Mesothelial cell of epicardium (in vitro differentiated cells): ENCODE data around the gene DMD. TPM values are rescaled to one million over a fixed set of nuclear protein-coding genes. Genes with fewer than 3 reads are reported as not detected.

Source experiments
- DNase-seq, 2 experiments: peaks; one replicate each; pipeline ENCODE4 v3.0.0; 2021; ENCODE audit warnings: low spot score in 2 of 2; ENCODE audit not compliant: unreplicated experiment in 2 of 2
- H3K27ac Mint-ChIP-seq: 2 replicates; pipeline ENCODE4 v1.8.0; 2021; ENCODE audit warnings: mixed read lengths
- H3K27me3 Mint-ChIP-seq: 2 replicates; pipeline ENCODE4 v1.8.0; 2021; ENCODE audit warnings: low read depth, mixed read lengths
- H3K36me3 Mint-ChIP-seq: 2 replicates; pipeline ENCODE4 v1.8.0; 2021; ENCODE audit warnings: mixed read lengths
- H3K4me1 Mint-ChIP-seq: 2 replicates; pipeline ENCODE4 v1.8.0; 2021; ENCODE audit warnings: mixed read lengths
- H3K4me3 Mint-ChIP-seq: 2 replicates; pipeline ENCODE4 v1.8.0; 2021; ENCODE audit warnings: mild to moderate bottlenecking, moderate library complexity, mixed read lengths
- H3K9me3 Mint-ChIP-seq: 2 replicates; pipeline ENCODE4 v1.8.0; 2021; ENCODE audit warnings: mixed read lengths
- CTCF ChIP-seq: fragments of 200-600 bp; sonication (generic); IDR thresholded peaks from one replicate; pipeline ENCODE4 v1.5.0; 2021; ENCODE audit warnings: antibody characterized with exemption; ENCODE audit not compliant: unreplicated experiment
- total RNA-seq: library from RNA; stranded (reverse); gene quantifications from 3 replicates; pipeline ENCODE4 v1.2.1, GENCODE V29; 2021

The DMD gene
- total RNA-seq, 1 donor from 2014 or later, result 79.4 TPM

DNA sequence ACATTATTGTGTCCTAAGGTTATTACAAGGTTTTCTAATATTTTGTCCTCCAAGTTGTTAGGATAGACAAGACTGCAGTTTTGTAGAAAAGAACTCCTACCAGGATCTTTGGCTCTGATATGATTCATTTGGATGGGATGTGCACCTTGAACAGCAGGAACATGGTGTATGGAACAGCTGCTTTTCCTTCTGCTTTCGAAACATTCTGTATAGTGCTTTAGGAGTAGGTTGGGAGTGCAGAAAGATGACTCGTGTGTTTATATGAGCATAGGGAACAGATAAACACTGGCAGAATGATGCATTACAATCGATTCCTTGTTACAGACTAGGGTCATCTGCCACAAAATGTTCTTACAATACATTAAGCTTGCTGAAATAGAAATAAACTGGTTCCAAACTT is 790.1 kb downstream of the DMD start:
- H3K27ac Mint-ChIP-seq, result no peak overlapping the region
- DNase-seq, result no peak
- TF ChIP-seq CTCF, result no peak
- H3K4me1 Mint-ChIP-seq, result no peaks in the 10 kb centered on the region
- H3K36me3 Mint-ChIP-seq, result peaks cover 11% of the 10 kb centered on the region
- H3K9me3 Mint-ChIP-seq, result peaks cover 14% of the 10 kb centered on the region
- no peak overlapping the region for H3K4me3 Mint-ChIP-seq
- no peaks in the 10 kb centered on the region for H3K27me3 Mint-ChIP-seq

- no peak for DNase-seq
These were observed 803.0 kb downstream of the DMD start for GRCh38 chrX:32408389-32408788.

DNA sequence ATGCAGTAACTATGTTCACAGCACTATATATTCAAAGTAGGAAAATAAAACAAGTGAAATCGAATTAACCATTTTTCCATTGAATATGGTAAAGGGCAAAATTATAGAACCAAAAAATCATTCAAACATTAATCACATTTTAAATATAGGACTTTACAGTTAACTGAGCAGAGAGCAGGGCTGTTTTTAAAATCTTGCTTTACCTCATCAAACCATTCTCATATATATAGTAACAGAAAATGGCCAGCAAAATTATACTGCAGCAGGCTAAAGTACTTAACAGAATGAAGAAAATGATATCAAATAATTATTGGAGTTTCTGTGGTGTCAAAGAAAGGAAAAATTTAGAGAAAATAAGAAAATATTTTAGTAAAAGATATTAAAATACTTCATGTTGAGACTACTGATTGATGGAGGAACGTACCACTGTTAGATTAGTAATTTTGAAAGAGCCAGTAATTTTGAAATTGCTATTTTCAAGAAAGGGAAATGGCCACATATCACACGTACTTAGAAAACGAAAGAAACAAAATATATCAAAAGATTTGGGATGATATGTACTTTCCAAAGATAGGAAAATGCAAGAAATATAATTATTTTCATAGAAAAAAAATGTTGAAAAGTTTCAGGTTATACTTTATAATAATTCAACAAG is 813.7 kb downstream of the DMD start:
- peaks cover 17% of the 10 kb centered on the region for H3K9me3 Mint-ChIP-seq
- H3K36me3 Mint-ChIP-seq, result peaks cover 3% of the 10 kb centered on the region
- no peaks in the 10 kb centered on the region for H3K4me1 Mint-ChIP-seq
- no peak for DNase-seq
- H3K4me3 Mint-ChIP-seq, result no peak overlapping the region
- no peak for TF ChIP-seq CTCF
- no peak overlapping the region for H3K27ac Mint-ChIP-seq
- H3K27me3 Mint-ChIP-seq, result no peaks in the 10 kb centered on the region

More at GRCh38 chrX:32408389-32408788, 803.0 kb downstream of the DMD start:
- H3K9me3 Mint-ChIP-seq, result peaks cover 13% of the 10 kb centered on the region
- no peak for TF ChIP-seq CTCF
- no peak overlapping the region for H3K4me3 Mint-ChIP-seq
- H3K27me3 Mint-ChIP-seq, result no peaks in the 10 kb centered on the region
- H3K4me1 Mint-ChIP-seq, result no peaks in the 10 kb centered on the region
- H3K36me3 Mint-ChIP-seq, result peaks cover 19% of the 10 kb centered on the region
- H3K27ac Mint-ChIP-seq, result no peak overlapping the region

DNA sequence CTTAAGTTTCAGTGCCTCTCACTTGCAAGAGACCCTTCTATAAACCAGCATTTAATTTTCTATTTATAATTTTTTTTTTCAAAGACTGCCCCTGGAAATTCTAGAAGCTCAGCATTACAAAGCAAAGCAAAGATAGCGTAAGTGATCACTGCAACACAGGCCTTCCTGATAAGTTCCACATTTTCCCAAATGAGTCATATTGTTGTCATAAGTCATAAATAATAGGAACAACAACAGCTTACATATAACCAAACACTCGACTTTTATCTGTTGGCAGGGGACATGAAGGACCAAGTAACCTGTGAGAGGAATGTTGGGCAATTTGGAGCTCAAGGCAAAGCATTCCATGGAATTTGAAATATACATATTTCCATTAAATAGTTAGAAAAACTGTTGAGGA is 815.5 kb downstream of the DMD start:
- H3K4me1 Mint-ChIP-seq, result no peaks in the 10 kb centered on the region
- no peak for DNase-seq
- TF ChIP-seq CTCF, result no peak
- peaks cover 19% of the 10 kb centered on the region for H3K9me3 Mint-ChIP-seq
- no peaks in the 10 kb centered on the region for H3K27me3 Mint-ChIP-seq
- no peak overlapping the region for H3K4me3 Mint-ChIP-seq
- H3K36me3 Mint-ChIP-seq, result peaks cover 3% of the 10 kb centered on the region
- no peak overlapping the region for H3K27ac Mint-ChIP-seq

DNA sequence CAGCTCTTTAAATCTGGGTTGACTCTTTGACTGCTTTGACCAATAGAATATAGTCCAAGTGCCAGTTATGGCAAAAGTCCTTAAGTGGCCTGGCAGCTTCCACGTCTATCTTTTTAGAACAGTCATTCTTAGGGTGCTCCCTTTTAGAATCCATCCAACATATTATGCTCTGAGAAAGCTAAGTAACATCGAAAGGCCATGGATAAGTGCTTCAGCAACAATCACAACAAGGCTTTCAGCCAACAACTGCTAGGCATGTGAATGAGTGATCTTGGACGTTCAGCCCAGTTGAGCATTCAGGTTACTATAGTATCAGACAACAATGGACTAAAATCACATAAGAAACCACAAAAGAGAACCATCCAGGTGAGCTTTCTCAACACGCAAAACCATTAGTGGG is 818.7 kb downstream of the DMD start:
- H3K36me3 Mint-ChIP-seq, result no peaks in the 10 kb centered on the region
- TF ChIP-seq CTCF, result no peak
- H3K27ac Mint-ChIP-seq, result no peak overlapping the region
- no peak for DNase-seq
- no peaks in the 10 kb centered on the region for H3K27me3 Mint-ChIP-seq
- peaks cover 6% of the 10 kb centered on the region for H3K9me3 Mint-ChIP-seq
- no peak overlapping the region for H3K4me3 Mint-ChIP-seq
- no peaks in the 10 kb centered on the region for H3K4me1 Mint-ChIP-seq
